IMR-90 (cell line): ENCODE results near the gene MBTD1. TPM values are rescaled to one million over a fixed set of nuclear protein-coding genes. Genes with fewer than 3 reads are reported as not detected.

Experiments
- ATAC-seq: fragments of 200-7000 bp; cut with Tn5 transposase; 2 replicates; pipeline ENCODE4 v1.9.1; 2020; ENCODE audit warnings: low read depth, mild to moderate bottlenecking, moderate library complexity
- BruUV-seq: library from RNA; stranded (reverse); fragments of 400-500 nt; replicated peaks from 2 replicates; lab custom pipeline; 2021; lab: Mats Ljungman, UMichigan
- CTCF ChIA-PET: fragments of 300-600 bp; formaldehyde crosslinking; extraction: SDS; loops from one replicate; lab custom pipeline; 2021; ENCODE audit warnings: antibody characterized with exemption; lab: Yijun Ruan, JAX
- POLR2A ChIA-PET: fragments of 300-600 bp; sonication (Branson Sonifier 250); formaldehyde crosslinking; loops from one replicate; lab custom pipeline; 2022; ENCODE audit warnings: antibody characterized with exemption; ENCODE audit not compliant: unreplicated experiment; lab: Charles Lee
- DNase-seq: peaks from one replicate; pipeline ENCODE4 v3.0.0; 2013
- H2AFZ ChIP-seq: replicated peaks from 2 replicates; pipeline ENCODE3; 2013; ENCODE audit warnings: low read length, mild to moderate bottlenecking; ENCODE audit not compliant: poor library complexity
- H2AK5ac ChIP-seq: 2 replicates; pipeline ENCODE4 v1.6.1; 2013; ENCODE audit warnings: low read depth, low read length, inconsistent platforms
- H2AK9ac ChIP-seq: replicated peaks from 2 replicates; pipeline ENCODE3; 2013; ENCODE audit warnings: mild to moderate bottlenecking, low read depth, low read length, moderate library complexity; ENCODE audit not compliant: poor library complexity
- H2BK120ac ChIP-seq: 2 replicates; pipeline ENCODE4 v1.6.1; 2013; ENCODE audit warnings: low read depth, low read length, inconsistent platforms
- H2BK15ac ChIP-seq: 3 replicates; pipeline ENCODE4 v1.6.1; 2013; ENCODE audit warnings: low read depth, low read length, inconsistent platforms
- H2BK20ac ChIP-seq: 2 replicates; pipeline ENCODE4 v1.6.1; 2013; ENCODE audit warnings: low read depth, mild to moderate bottlenecking, inconsistent platforms, low read length, moderate library complexity
- H2BK5ac ChIP-seq: 2 replicates; pipeline ENCODE4 v1.6.1; 2013; ENCODE audit warnings: mild to moderate bottlenecking, low read depth, low read length, inconsistent platforms; ENCODE audit not compliant: poor library complexity, severe bottlenecking
- H3K14ac ChIP-seq: replicated peaks from 2 replicates; pipeline ENCODE4 v1.6.1; 2013; ENCODE audit warnings: low read depth, low read length, inconsistent platforms
- H3K18ac ChIP-seq: 2 replicates; pipeline ENCODE4 v1.6.1; 2013; ENCODE audit warnings: low read depth, low read length, control low read depth
- H3K23ac ChIP-seq: 2 replicates; pipeline ENCODE4 v1.6.1; 2013; ENCODE audit warnings: low read depth, low read length, inconsistent platforms
- H3K27ac ChIP-seq: 2 replicates; pipeline ENCODE4 v1.5.1; 2013; ENCODE audit warnings: mild to moderate bottlenecking, control low read depth, low read length; ENCODE audit not compliant: insufficient read depth
- H3K27me3 ChIP-seq: 2 replicates; pipeline ENCODE4 v1.6.1; 2013; ENCODE audit warnings: low read length; ENCODE audit not compliant: control insufficient read depth, insufficient read depth
- H3K36me3 ChIP-seq: 2 replicates; pipeline ENCODE4 v1.6.1; 2013; ENCODE audit warnings: low read length, mixed read lengths; ENCODE audit not compliant: control insufficient read depth, insufficient read depth
- H3K4ac ChIP-seq: 2 replicates; pipeline ENCODE4 v1.6.1; 2013; ENCODE audit warnings: low read depth, low read length, inconsistent platforms
- H3K4me1 ChIP-seq: 2 replicates; pipeline ENCODE4 v1.6.1; 2013; ENCODE audit warnings: low read length, mixed read lengths; ENCODE audit not compliant: control insufficient read depth, insufficient read depth
- H3K4me2 ChIP-seq: 2 replicates; pipeline ENCODE4 v1.6.1; 2013; ENCODE audit warnings: low read depth, mild to moderate bottlenecking, control low read depth, low read length, moderate library complexity
- H3K4me3 ChIP-seq: 2 replicates; pipeline ENCODE4 v1.5.1; 2013; ENCODE audit warnings: low read depth, mild to moderate bottlenecking, control low read depth, low read length, moderate library complexity; ENCODE audit not compliant: insufficient read depth
- H3K56ac ChIP-seq: 2 replicates; pipeline ENCODE4 v1.6.1; 2013; ENCODE audit warnings: low read length, inconsistent platforms; ENCODE audit not compliant: insufficient read depth; ENCODE audit errors: extremely low read depth
- H3K79me1 ChIP-seq, 2 experiments: 2 replicates each; pipeline ENCODE4 v1.6.1; 2013; ENCODE audit warnings: low read length in 2 of 2, inconsistent platforms in 1 of 2, low read depth in 1 of 2
- H3K9ac ChIP-seq: 2 replicates; pipeline ENCODE4 v1.6.1; 2013; ENCODE audit warnings: low read depth, low read length, control low read depth
- H3K9me1 ChIP-seq: 2 replicates; pipeline ENCODE4 v1.6.1; 2013; ENCODE audit warnings: low read length, inconsistent platforms; ENCODE audit not compliant: insufficient read depth
- H3K9me3 ChIP-seq: 2 replicates; pipeline ENCODE4 v1.6.1; 2013; ENCODE audit warnings: low read length; ENCODE audit not compliant: control insufficient read depth, insufficient read depth
- H4K20me1 ChIP-seq: 2 replicates; pipeline ENCODE4 v1.6.1; 2013; ENCODE audit warnings: low read length, inconsistent platforms; ENCODE audit not compliant: insufficient read depth
- H4K5ac ChIP-seq: 2 replicates; pipeline ENCODE4 v1.6.1; 2013; ENCODE audit warnings: mild to moderate bottlenecking, low read depth, low read length, control low read depth
- H4K8ac ChIP-seq, 2 experiments: 2 replicates each; pipeline ENCODE4 v1.6.1; 2013; ENCODE audit warnings: low read depth in 2 of 2, low read length in 2 of 2, control low read depth in 1 of 2, inconsistent platforms in 1 of 2
- H4K91ac ChIP-seq: 2 replicates; pipeline ENCODE4 v1.6.1; 2013; ENCODE audit warnings: low read depth, low read length, inconsistent platforms; ENCODE audit not compliant: insufficient read depth
- CEBPB ChIP-seq: IDR thresholded peaks from 2 replicates; pipeline ENCODE4 v1.6.1; 2012; ENCODE audit warnings: low read depth, low read length, improper control_type of control experiment
- FOS ChIP-seq: fragments of 150-350 bp; IDR thresholded peaks from 2 replicates; pipeline ENCODE4 v1.6.1; 2016; ENCODE audit warnings: low read depth, low read length
- MAZ ChIP-seq: IDR thresholded peaks from 2 replicates; pipeline ENCODE4 v1.6.1; 2012; ENCODE audit warnings: low read depth, mild to moderate bottlenecking, low read length, improper control_type of control experiment, moderate library complexity, borderline replicate concordance
- POLR2A ChIP-seq: IDR thresholded peaks from 2 replicates; pipeline ENCODE4 v1.6.1; 2012; ENCODE audit warnings: mild to moderate bottlenecking, low read depth, low read length
- SMC3 ChIP-seq: fragments of 150-350 bp; IDR thresholded peaks from 2 replicates; pipeline ENCODE4 v1.6.1; 2016; ENCODE audit warnings: low read depth, mild to moderate bottlenecking, antibody characterized with exemption, low read length, moderate library complexity
- USF2 ChIP-seq: fragments of 150-350 bp; IDR thresholded peaks from 2 replicates; pipeline ENCODE4 v1.6.1; 2017; ENCODE audit warnings: mild to moderate bottlenecking, antibody characterized with exemption, low read length, low read depth
- WGBS, 2 experiments: methylation state at CpG; one replicate each; pipeline versions ENCODE4 v1.1.5 to v1.1.7; 2013; ENCODE audit warnings: missing lambda C conversion rate in 2 of 2; ENCODE audit not compliant: insufficient read length in 1 of 2; ENCODE audit errors: extremely low coverage in 2 of 2; 5-methylcytosine and 5-hydroxymethylcytosine counted together
- dilution Hi-C: fragments of 300-500 bp; cut with HindIII; formaldehyde crosslinking; loops from one replicate; pipeline ENCODE4 v1.14.3; 2018; ENCODE audit warnings: low sequenced_read_pairs; ENCODE audit not compliant: unreplicated experiment
- in situ Hi-C: fragments of 300-500 bp; cut with MboI; formaldehyde crosslinking; loops from 3 replicates; pipeline ENCODE4 v1.14.3; 2019; ENCODE audit warnings: low sequenced_read_pairs, inconsistent platforms, mixed read lengths
- intact Hi-C: fragments of 100-400 bp; cut with micrococcal nuclease; formaldehyde crosslinking; loops from 2 replicates; pipeline ENCODE4 v1.10.0; 2022
- polyA plus RNA-seq, 3 experiments: library from polyadenylated mRNA; depleted of rRNA; stranded (reverse); fragments of >200 nt; gene quantifications; 2 replicates each; pipeline ENCODE4 v1.2.3, GENCODE V29; 2012; ENCODE audit warnings: low replicate concordance in 1 of 3
- total RNA-seq: library from RNA; depleted of rRNA; stranded (reverse); fragments of >200 nt; gene quantifications from 2 replicates; pipeline ENCODE4 v1.2.3, GENCODE V29; 2012
- TF ChIP-seq, protein P1 (sequence below): conservative IDR thresholded peaks from 2 replicates; pipeline ENCODE4 v1.5.1; 2012; ENCODE audit warnings: mild to moderate bottlenecking, low read depth, low read length, improper control_type of control experiment
- TF ChIP-seq, protein P2 (sequence below): fragments of 150-350 bp; IDR thresholded peaks from 2 replicates; pipeline ENCODE4 v1.6.1; 2016; ENCODE audit warnings: low read depth, mild to moderate bottlenecking, low read length, moderate library complexity, borderline replicate concordance

MBTD1 gene
- total and polyA plus RNA-seq, 2 of the 4 experiments (the other 2 are of a cell fraction), result 3.2 to 5.6 TPM

DNA sequence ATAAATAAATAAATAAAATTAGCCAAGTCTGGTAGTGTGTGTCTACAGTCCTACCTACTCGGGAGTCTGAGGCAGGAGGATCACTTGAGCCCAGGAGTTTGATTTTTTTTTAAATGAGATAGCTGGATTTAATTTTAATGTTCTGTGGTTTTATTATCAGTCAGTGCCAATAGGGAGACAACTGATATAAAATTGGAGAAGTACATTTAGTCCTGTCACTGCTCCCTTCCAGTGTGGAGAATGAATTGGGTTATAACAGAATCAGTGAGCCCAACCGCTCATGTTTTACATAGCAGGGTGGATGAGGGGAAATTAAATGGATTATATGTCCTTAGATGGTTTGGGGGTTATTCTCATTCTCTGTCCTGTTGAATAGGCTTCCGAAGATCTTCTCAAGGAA lies 100.2 kb downstream of the MBTD1 start:
- H2BK20ac ChIP-seq, result no peak overlapping the region
- intact Hi-C loops, result no loop called here
- no peak overlapping the region for H3K14ac ChIP-seq
- dilution Hi-C loops, result no loop called here
- no peak overlapping the region for H3K56ac ChIP-seq
- no peak overlapping the region for H2AK9ac ChIP-seq
- H4K91ac ChIP-seq, result no peak overlapping the region
- H3K4ac ChIP-seq, result no peak overlapping the region
- H3K79me1 ChIP-seq, result peaks cover 24 to 54% of the 10 kb centered on the region in 2 experiments; a peak in 3 of 4 replicates
- BruUV-seq, result no TSS peak
- no peak overlapping the region for H3K9ac ChIP-seq
- H3K4me2 ChIP-seq, result no peak overlapping the region
- no peak overlapping the region for H2BK120ac ChIP-seq
- ATAC-seq, result no peak
- H3K36me3 ChIP-seq, result peaks cover 31% of the 10 kb centered on the region
- H2AK5ac ChIP-seq, result no peak overlapping the region
- no peak overlapping the region for H2BK15ac ChIP-seq
- H3K9me3 ChIP-seq, result no peaks in the 10 kb centered on the region
- H2BK5ac ChIP-seq, result no peak overlapping the region
- CTCF ChIA-PET, result no interaction called here
- peaks cover 3% of the 10 kb centered on the region; the same call in 1 of the 2 replicates for H3K9me1 ChIP-seq
- in situ Hi-C loops, result no loop called here
- H4K5ac ChIP-seq, result no peak overlapping the region
- no peak overlapping the region for H3K27ac ChIP-seq
- H3K23ac ChIP-seq, result no peak overlapping the region
- no peak for DNase-seq
- H4K20me1 ChIP-seq, result peaks cover 9% of the 10 kb centered on the region; the same call in 1 of the 2 replicates
- H4K8ac ChIP-seq, result no peak overlapping the region
- H3K27me3 ChIP-seq, result no peaks in the 10 kb centered on the region
- H3K4me1 ChIP-seq, result no peaks in the 10 kb centered on the region
- no peak overlapping the region for H3K4me3 ChIP-seq
- POLR2A ChIA-PET, result no interaction called here
- WGBS, 2 experiments, result 100% methylated on average over 1 of the region's 3 CpGs; no CpG with 5 or more reads in 1 of the 2 experiments
- H2AFZ ChIP-seq, result no peak overlapping the region
- TF ChIP-seq, protein P1, sequence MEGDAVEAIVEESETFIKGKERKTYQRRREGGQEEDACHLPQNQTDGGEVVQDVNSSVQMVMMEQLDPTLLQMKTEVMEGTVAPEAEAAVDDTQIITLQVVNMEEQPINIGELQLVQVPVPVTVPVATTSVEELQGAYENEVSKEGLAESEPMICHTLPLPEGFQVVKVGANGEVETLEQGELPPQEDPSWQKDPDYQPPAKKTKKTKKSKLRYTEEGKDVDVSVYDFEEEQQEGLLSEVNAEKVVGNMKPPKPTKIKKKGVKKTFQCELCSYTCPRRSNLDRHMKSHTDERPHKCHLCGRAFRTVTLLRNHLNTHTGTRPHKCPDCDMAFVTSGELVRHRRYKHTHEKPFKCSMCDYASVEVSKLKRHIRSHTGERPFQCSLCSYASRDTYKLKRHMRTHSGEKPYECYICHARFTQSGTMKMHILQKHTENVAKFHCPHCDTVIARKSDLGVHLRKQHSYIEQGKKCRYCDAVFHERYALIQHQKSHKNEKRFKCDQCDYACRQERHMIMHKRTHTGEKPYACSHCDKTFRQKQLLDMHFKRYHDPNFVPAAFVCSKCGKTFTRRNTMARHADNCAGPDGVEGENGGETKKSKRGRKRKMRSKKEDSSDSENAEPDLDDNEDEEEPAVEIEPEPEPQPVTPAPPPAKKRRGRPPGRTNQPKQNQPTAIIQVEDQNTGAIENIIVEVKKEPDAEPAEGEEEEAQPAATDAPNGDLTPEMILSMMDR, result no peak
- TF ChIP-seq POLR2A, result no peak
- TF ChIP-seq SMC3, result no peak
- TF ChIP-seq, protein P2, sequence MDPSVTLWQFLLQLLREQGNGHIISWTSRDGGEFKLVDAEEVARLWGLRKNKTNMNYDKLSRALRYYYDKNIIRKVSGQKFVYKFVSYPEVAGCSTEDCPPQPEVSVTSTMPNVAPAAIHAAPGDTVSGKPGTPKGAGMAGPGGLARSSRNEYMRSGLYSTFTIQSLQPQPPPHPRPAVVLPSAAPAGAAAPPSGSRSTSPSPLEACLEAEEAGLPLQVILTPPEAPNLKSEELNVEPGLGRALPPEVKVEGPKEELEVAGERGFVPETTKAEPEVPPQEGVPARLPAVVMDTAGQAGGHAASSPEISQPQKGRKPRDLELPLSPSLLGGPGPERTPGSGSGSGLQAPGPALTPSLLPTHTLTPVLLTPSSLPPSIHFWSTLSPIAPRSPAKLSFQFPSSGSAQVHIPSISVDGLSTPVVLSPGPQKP, result no peak
- TF ChIP-seq FOS, result no peak
- TF ChIP-seq USF2, result no peak
- no peak for TF ChIP-seq CEBPB
- no peak for TF ChIP-seq MAZ
- H3K18ac ChIP-seq, result no peak overlapping the region
